Measurements from ENCODE around the gene NLRP1. TPM values are rescaled to one million over a fixed set of nuclear protein-coding genes. Genes with fewer than 3 reads are reported as not detected.

The NLRP1 gene
- polyA plus RNA-seq, 1 donor from 2014 or later = 255 TPM

GRCh38 chr17:5618476-5618875, 34.2 kb upstream of the NLRP1 start:
- H3K9me3 ChIP-seq (ENCODE audit: low read length) = no peaks in the 10 kb centered on the region
- no peaks in the 10 kb centered on the region for H3K36me3 ChIP-seq (ENCODE audit: insufficient read depth, low read length)
- no peak overlapping the region for H3K4me2 ChIP-seq (ENCODE audit: low read length)
- no peak overlapping the region for H3K4me3 ChIP-seq (ENCODE audit: low read length)
- no peak overlapping the region for H3K27ac ChIP-seq (ENCODE audit: low read length)
- no peaks in the 10 kb centered on the region for H3K27me3 ChIP-seq (ENCODE audit: insufficient read depth, low read depth, low read length)
- H3K79me2 ChIP-seq (replicated peaks; ENCODE audit: insufficient read depth, low read length) = no peaks in the 10 kb centered on the region
- H2AFZ ChIP-seq (ENCODE audit: low read depth, low read length) = no peak overlapping the region
- H3K9me2 ChIP-seq (ENCODE audit: insufficient read depth, low read length) = no peaks in the 10 kb centered on the region
- H3K9ac ChIP-seq (ENCODE audit: low read length) = no peak overlapping the region
- H4K20me1 ChIP-seq (ENCODE audit: insufficient read depth) = no peaks in the 10 kb centered on the region
- TF ChIP-seq MXI1 (conservative IDR thresholded peaks at IDR 0.05; ENCODE audit: poor library complexity, severe bottlenecking) (no peak), POLR2AphosphoS5 (IDR thresholded peaks at IDR 0.05) (no peak), EP300 (conservative IDR thresholded peaks at IDR 0.05; ENCODE audit: poor library complexity, severe bottlenecking) (no peak), TAF1 (IDR thresholded peaks at IDR 0.05; ENCODE audit: low read depth) (no peak), SMC3 (conservative IDR thresholded peaks at IDR 0.05; ENCODE audit: poor library complexity) (no peak), EZH2 (IDR thresholded peaks at IDR 0.05; ENCODE audit: borderline replicate concordance, insufficient read depth, low read length, poor library complexity, severe bottlenecking) (no peak), CTCF (IDR thresholded peaks at IDR 0.05; ENCODE audit: poor library complexity, severe bottlenecking) (no peak), REST (IDR thresholded peaks at IDR 0.05; ENCODE audit: borderline replicate concordance) (no peak), RAD21 (conservative IDR thresholded peaks at IDR 0.05) (no peak)
- no peaks in the 10 kb centered on the region for H3F3A ChIP-seq (ENCODE audit: insufficient read depth, low read length, poor library complexity, severe bottlenecking)

GRCh38 chr17:5615476-5615875, 31.2 kb upstream of the NLRP1 start:
- no peak overlapping the region for H2AFZ ChIP-seq (ENCODE audit: low read depth, low read length)
- H3K27ac ChIP-seq (ENCODE audit: low read length) = no peak overlapping the region
- H3K9ac ChIP-seq (ENCODE audit: low read length) = no peak overlapping the region
- no peaks in the 10 kb centered on the region for H4K20me1 ChIP-seq (ENCODE audit: insufficient read depth)
- no peaks in the 10 kb centered on the region for H3K9me3 ChIP-seq (ENCODE audit: low read length)
- H3K36me3 ChIP-seq (ENCODE audit: insufficient read depth, low read length) = no peaks in the 10 kb centered on the region
- no peak overlapping the region for H3K4me3 ChIP-seq (ENCODE audit: low read length)
- no peak overlapping the region for H3K4me2 ChIP-seq (ENCODE audit: low read length)
- H3K79me2 ChIP-seq (replicated peaks; ENCODE audit: insufficient read depth, low read length) = no peaks in the 10 kb centered on the region
- TF ChIP-seq TAF1 (IDR thresholded peaks at IDR 0.05; ENCODE audit: low read depth) = no peak
- no peaks in the 10 kb centered on the region for H3F3A ChIP-seq (ENCODE audit: insufficient read depth, low read length, poor library complexity, severe bottlenecking)
- H3K27me3 ChIP-seq (ENCODE audit: insufficient read depth, low read depth, low read length) = no peaks in the 10 kb centered on the region
- H3K9me2 ChIP-seq (ENCODE audit: insufficient read depth, low read length) = no peaks in the 10 kb centered on the region

- Histone ChIP-seq H4K20me1 (ENCODE audit: insufficient read depth) (no peaks in the 10 kb centered on the region), H3K27me3 (ENCODE audit: insufficient read depth, low read depth, low read length) (no peaks in the 10 kb centered on the region), H3K27ac (ENCODE audit: low read length) (no peak overlapping the region), H3K9me3 (ENCODE audit: low read length) (no peaks in the 10 kb centered on the region), H3K4me3 (ENCODE audit: low read length) (no peak overlapping the region), H3K9ac (ENCODE audit: low read length) (no peak overlapping the region), H3F3A (ENCODE audit: insufficient read depth, low read length, poor library complexity, severe bottlenecking) (no peaks in the 10 kb centered on the region), H3K4me2 (ENCODE audit: low read length) (no peak overlapping the region), H3K79me2 (replicated peaks; ENCODE audit: insufficient read depth, low read length) (no peaks in the 10 kb centered on the region), H3K9me2 (ENCODE audit: insufficient read depth, low read length) (no peaks in the 10 kb centered on the region), H2AFZ (ENCODE audit: low read depth, low read length) (no peak overlapping the region), H3K36me3 (ENCODE audit: insufficient read depth, low read length) (no peaks in the 10 kb centered on the region)
- TF ChIP-seq TAF1 (IDR thresholded peaks at IDR 0.05; ENCODE audit: low read depth) (no peak), EP300 (conservative IDR thresholded peaks at IDR 0.05; ENCODE audit: poor library complexity, severe bottlenecking) (no peak), SMC3 (conservative IDR thresholded peaks at IDR 0.05; ENCODE audit: poor library complexity) (no peak)
Observed at GRCh38 chr17:5610956-5611355, 26.6 kb upstream of the NLRP1 start.
